ENCODE data around the gene KCNH1.

The KCNH1 gene

DNA sequence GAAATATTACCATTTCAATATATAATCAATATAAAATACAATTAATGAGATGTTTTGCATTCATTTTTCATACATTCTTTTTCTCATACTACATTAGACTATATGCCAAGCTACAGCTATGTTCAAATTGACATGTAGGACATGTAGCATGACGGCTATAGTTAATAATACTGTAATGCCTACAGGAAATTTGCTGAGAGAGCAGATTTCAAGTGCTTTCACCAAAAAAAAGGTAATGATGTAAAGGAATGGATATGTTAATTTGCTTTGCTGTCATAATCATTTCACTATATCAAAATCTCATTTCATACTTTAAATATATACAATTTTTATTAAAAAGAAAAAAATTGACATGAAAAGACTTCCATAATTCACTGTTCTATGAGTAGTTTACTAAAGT, 215.1 kb downstream of the KCNH1 start:
- TF ChIP-seq, protein P1, sequence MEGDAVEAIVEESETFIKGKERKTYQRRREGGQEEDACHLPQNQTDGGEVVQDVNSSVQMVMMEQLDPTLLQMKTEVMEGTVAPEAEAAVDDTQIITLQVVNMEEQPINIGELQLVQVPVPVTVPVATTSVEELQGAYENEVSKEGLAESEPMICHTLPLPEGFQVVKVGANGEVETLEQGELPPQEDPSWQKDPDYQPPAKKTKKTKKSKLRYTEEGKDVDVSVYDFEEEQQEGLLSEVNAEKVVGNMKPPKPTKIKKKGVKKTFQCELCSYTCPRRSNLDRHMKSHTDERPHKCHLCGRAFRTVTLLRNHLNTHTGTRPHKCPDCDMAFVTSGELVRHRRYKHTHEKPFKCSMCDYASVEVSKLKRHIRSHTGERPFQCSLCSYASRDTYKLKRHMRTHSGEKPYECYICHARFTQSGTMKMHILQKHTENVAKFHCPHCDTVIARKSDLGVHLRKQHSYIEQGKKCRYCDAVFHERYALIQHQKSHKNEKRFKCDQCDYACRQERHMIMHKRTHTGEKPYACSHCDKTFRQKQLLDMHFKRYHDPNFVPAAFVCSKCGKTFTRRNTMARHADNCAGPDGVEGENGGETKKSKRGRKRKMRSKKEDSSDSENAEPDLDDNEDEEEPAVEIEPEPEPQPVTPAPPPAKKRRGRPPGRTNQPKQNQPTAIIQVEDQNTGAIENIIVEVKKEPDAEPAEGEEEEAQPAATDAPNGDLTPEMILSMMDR (conservative IDR thresholded peaks at IDR 0.05) = no peak
- no peak overlapping the region for H3K27ac ChIP-seq

DNA sequence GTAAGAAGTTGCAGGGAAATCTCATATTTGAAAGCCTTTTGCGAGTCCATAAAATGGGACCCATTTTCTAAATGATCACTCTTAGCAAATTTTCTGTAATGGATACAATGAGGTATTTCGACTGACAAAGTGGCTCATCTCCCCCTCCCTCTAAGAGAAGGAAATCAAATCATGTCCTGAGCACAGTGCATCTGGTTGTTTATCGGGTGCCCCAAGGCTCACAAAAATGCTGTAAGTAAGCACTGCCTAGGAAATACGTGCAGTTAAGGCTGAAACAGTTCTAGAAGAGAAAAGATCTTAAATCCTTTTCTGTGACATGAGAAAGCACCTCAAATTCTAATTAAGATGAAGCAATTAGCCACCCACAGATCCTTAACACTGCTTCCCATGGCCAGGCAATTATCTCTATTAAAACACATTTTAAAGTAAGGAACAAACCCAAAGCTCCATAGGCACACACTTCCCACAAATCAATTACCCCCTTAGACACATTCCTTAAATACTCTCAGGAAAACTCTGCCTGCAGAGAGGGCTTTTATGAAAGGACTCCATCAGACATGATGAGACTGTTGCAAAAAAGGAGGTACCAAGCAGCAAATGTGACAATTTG, 216.3 kb downstream of the KCNH1 start:
- H3K27ac ChIP-seq = no peak overlapping the region

DNA sequence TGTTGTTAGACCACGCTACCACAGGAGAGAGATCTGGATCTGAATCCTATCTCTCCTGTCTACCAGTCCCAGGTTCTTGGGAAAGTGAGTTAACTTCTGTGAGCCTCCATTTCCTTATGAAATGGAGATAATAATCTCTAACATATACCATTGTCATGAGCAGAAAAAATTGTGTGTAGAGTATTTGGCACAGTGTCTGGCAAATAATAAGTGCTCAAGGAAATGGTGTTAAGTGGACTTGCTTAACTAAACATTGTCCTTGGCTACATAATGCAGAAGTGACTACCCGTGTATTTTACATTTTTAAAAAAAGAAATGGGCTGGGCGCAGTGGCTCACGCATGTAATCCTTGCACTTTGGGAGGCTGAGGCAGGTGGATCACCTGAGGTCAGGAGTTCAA, 217.4 kb downstream of the KCNH1 start:
- TF ChIP-seq, protein P1 (conservative IDR thresholded peaks at IDR 0.05) = no peak
- H3K27ac ChIP-seq = no peak overlapping the region

More for the DNA sequence above, 216.3 kb downstream of the KCNH1 start:
- TF ChIP-seq, protein P1 (conservative IDR thresholded peaks at IDR 0.05) = no peak

- TF ChIP-seq, protein P1 (conservative IDR thresholded peaks at IDR 0.05) = no peak
- no peak overlapping the region for H3K27ac ChIP-seq
These were observed 217.9 kb downstream of the KCNH1 start for GRCh38 chr1:210915890-210916507.

DNA sequence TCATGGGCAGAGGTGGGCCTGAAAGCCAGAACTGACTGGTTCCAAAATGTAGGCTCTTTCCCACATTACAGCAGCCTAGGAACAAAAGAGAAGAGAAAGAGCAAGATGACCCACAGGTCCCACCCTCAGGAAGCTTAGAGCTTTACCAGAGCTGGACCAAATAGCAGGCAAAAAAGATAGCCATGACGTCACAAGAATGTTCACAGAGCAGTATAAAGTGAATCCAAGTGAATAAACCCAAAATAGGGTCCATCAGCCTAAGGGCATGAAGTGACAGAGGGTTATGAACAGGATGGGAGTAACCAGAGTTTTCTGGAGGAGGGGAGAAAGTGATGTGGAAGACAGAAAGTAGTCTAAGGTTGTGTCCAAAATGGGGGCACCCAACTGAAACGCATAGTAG, 221.2 kb downstream of the KCNH1 start:
- H3K27ac ChIP-seq = no peak overlapping the region
- TF ChIP-seq, protein P1 (conservative IDR thresholded peaks at IDR 0.05) = no peak

DNA sequence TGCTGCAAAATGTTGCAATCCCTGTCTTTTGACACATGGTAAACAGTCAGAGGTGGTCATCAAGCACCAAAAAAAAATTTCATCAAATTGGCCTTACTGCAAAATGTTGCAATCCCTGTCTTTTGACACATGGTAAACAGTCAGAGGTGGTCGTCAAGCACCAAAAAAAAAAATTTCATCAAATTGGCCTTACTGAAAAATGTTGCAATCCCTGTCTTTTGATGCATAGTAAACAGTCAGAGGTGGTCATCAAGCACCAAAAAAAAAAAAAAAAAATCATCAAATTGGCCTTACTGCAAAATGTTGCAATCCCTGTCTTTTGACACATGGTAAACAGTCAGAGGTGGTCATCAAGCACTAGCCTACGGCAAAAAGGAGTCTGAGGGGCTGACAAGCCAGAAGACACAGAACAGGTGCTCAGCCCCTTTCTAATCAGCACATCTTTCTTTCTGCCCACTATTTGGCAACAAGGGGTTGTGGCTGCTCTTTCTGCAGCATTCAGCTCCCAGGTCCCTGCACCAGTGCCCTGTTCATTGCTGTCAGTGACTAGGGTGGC, 223.8 kb downstream of the KCNH1 start:
- no peak overlapping the region for H3K27ac ChIP-seq
- TF ChIP-seq, protein P1 (conservative IDR thresholded peaks at IDR 0.05) = no peak

- no peak overlapping the region for H3K27ac ChIP-seq
- TF ChIP-seq, protein P1 (conservative IDR thresholded peaks at IDR 0.05) = no peak
These were observed 225.2 kb downstream of the KCNH1 start for GRCh38 chr1:210908791-210909190.

All from VCaP (cell line).